ENCODE measurements around the gene LDB1.

- TF ChIP-seq POLR2A (IDR thresholded peaks at IDR 0.05; ENCODE audit: low read length) (no peak), GATA1 (IDR thresholded peaks at IDR 0.05; ENCODE audit: low read depth, low read length) (no peak)
Measured at GRCh38 chr10:102086196-102086595, 34.0 kb downstream of the LDB1 start.
